Right hindlimb (tissue), 1 donor: ENCODE data around the gene COPS2.
"Not testable (repeated sequence)": the region's sequence is repeated elsewhere in the genome, so short reads cannot be mapped to it uniquely, and the experiment has no call there.

Experiments
- DNase-seq: peaks from one replicate; pipeline ENCODE4 v3.0.0-alpha.2; 2018

Gene COPS2

GRCh38 chr15:49101536-49101935, 53.9 kb downstream of the COPS2 start:
- no peak for DNase-seq

- no peak for DNase-seq
Observed at GRCh38 chr15:49096090-49096750, 59.2 kb downstream of the COPS2 start.

- DNase-seq, result no peak
Observed at GRCh38 chr15:49094923-49095322, 60.5 kb downstream of the COPS2 start.

- DNase-seq, result no peak
Observed at GRCh38 chr15:49093252-49094105, 61.9 kb downstream of the COPS2 start.

- no peak for DNase-seq
Observed at GRCh38 chr15:49088996-49089395, 66.4 kb downstream of the COPS2 start.

GRCh38 chr15:49085696-49086459, 69.5 kb downstream of the COPS2 start:
- DNase-seq, result no peak

GRCh38 chr15:49084285-49084570, 71.2 kb downstream of the COPS2 start:
- DNase-seq, result no peak

- no peak for DNase-seq
Observed at GRCh38 chr15:49083401-49084284, 71.8 kb downstream of the COPS2 start.

- no peak for DNase-seq
Observed at GRCh38 chr15:49082960-49083359, 72.4 kb downstream of the COPS2 start.

GRCh38 chr15:49079340-49080039, 75.9 kb downstream of the COPS2 start:
- no peak for DNase-seq

GRCh38 chr15:49075881-49076280, 79.5 kb downstream of the COPS2 start:
- DNase-seq, result no peak

- not testable (repeated sequence) for DNase-seq
Observed at GRCh38 chr15:49074589-49075287, 80.7 kb downstream of the COPS2 start.
